ENCODE results near the gene IFT81. TPM values are rescaled to one million over a fixed set of nuclear protein-coding genes. Genes with fewer than 3 reads are reported as not detected.

IFT81 gene
- total and polyA plus RNA-seq, 2 experiments from 2014 or later: 17.5 to 22.3 TPM

DNA sequence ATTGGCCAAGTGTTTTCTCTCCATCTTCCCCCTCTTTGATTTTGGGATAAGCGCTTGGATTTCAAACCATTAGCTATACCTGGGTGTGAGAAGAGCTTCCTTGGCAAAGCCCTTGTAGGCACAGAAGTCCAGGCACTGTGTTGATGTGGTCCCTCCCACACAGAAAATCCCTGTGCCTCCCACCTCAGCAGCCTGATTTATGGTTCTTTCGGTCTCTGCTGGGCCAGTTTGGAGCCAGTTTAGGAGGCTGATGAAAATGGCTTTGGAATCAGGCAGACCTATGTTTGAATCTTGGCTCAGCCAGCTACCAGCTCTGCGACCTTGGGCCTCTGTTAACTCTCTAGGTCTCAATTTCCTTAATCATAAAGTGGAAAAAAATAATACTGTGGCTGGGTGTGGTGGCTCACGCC is 9.6 kb upstream of the IFT81 start:
- H3K36me3 ChIP-seq (ENCODE audit: insufficient read depth): no peaks in the 10 kb centered on the region
- H3K4me2 ChIP-seq: no peak overlapping the region
- H3K4me3 Mint-ChIP-seq: no peak overlapping the region
- TF ChIP-seq JUNB (IDR thresholded peaks at IDR 0.05; ENCODE audit: unreplicated experiment) (no peak), ZNF331 (CRISPR knock-in tag; IDR thresholded peaks at IDR 0.05; ENCODE audit: low read depth) (no peak), CREB1 (CRISPR knock-in tag; IDR thresholded peaks at IDR 0.05; ENCODE audit: low read depth) (no peak), POLR2AphosphoS5 (IDR thresholded peaks at IDR 0.05; ENCODE audit: low read depth) (no peak), STAT1 (IDR thresholded peaks at IDR 0.05; ENCODE audit: unreplicated experiment) (no peak), NANOG (IDR thresholded peaks at IDR 0.05; ENCODE audit: borderline replicate concordance) (no peak), EZH2phosphoT487 (IDR thresholded peaks at IDR 0.05; ENCODE audit: unreplicated experiment) (no peak), EZH2 (IDR thresholded peaks at IDR 0.05; ENCODE audit: low read depth, unreplicated experiment) (no peak), ZNF114 (CRISPR knock-in tag; IDR thresholded peaks at IDR 0.05) (no peak)
- TF ChIP-seq, protein P1, sequence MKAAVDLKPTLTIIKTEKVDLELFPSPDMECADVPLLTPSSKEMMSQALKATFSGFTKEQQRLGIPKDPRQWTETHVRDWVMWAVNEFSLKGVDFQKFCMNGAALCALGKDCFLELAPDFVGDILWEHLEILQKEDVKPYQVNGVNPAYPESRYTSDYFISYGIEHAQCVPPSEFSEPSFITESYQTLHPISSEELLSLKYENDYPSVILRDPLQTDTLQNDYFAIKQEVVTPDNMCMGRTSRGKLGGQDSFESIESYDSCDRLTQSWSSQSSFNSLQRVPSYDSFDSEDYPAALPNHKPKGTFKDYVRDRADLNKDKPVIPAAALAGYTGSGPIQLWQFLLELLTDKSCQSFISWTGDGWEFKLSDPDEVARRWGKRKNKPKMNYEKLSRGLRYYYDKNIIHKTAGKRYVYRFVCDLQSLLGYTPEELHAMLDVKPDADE (IDR thresholded peaks at IDR 0.05): no peak
- TF ChIP-seq, protein P2, sequence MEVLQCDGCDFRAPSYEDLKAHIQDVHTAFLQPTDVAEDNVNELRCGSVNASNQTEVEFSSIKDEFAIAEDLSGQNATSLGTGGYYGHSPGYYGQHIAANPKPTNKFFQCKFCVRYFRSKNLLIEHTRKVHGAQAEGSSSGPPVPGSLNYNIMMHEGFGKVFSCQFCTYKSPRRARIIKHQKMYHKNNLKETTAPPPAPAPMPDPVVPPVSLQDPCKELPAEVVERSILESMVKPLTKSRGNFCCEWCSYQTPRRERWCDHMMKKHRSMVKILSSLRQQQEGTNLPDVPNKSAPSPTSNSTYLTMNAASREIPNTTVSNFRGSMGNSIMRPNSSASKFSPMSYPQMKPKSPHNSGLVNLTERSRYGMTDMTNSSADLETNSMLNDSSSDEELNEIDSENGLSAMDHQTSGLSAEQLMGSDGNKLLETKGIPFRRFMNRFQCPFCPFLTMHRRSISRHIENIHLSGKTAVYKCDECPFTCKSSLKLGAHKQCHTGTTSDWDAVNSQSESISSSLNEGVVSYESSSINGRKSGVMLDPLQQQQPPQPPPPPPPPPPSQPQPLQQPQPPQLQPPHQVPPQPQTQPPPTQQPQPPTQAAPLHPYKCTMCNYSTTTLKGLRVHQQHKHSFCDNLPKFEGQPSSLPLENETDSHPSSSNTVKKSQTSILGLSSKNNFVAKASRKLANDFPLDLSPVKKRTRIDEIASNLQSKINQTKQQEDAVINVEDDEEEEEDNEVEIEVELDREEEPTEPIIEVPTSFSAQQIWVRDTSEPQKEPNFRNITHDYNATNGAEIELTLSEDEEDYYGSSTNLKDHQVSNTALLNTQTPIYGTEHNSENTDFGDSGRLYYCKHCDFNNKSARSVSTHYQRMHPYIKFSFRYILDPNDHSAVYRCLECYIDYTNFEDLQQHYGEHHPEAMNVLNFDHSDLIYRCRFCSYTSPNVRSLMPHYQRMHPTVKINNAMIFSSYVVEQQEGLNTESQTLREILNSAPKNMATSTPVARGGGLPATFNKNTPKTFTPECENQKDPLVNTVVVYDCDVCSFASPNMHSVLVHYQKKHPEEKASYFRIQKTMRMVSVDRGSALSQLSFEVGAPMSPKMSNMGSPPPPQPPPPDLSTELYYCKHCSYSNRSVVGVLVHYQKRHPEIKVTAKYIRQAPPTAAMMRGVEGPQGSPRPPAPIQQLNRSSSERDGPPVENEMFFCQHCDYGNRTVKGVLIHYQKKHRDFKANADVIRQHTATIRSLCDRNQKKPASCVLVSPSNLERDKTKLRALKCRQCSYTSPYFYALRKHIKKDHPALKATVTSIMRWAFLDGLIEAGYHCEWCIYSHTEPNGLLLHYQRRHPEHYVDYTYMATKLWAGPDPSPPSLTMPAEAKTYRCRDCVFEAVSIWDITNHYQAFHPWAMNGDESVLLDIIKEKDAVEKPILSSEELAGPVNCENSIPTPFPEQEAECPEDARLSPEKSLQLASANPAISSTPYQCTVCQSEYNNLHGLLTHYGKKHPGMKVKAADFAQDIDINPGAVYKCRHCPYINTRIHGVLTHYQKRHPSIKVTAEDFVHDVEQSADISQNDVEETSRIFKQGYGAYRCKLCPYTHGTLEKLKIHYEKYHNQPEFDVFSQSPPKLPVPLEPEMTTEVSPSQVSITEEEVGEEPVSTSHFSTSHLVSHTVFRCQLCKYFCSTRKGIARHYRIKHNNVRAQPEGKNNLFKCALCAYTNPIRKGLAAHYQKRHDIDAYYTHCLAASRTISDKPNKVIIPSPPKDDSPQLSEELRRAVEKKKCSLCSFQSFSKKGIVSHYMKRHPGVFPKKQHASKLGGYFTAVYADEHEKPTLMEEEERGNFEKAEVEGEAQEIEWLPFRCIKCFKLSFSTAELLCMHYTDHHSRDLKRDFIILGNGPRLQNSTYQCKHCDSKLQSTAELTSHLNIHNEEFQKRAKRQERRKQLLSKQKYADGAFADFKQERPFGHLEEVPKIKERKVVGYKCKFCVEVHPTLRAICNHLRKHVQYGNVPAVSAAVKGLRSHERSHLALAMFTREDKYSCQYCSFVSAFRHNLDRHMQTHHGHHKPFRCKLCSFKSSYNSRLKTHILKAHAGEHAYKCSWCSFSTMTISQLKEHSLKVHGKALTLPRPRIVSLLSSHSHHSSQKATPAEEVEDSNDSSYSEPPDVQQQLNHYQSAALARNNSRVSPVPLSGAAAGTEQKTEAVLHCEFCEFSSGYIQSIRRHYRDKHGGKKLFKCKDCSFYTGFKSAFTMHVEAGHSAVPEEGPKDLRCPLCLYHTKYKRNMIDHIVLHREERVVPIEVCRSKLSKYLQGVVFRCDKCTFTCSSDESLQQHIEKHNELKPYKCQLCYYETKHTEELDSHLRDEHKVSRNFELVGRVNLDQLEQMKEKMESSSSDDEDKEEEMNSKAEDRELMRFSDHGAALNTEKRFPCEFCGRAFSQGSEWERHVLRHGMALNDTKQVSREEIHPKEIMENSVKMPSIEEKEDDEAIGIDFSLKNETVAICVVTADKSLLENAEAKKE (CRISPR knock-in tag; IDR thresholded peaks at IDR 0.05): no peak
- TF ChIP-seq, protein P3, sequence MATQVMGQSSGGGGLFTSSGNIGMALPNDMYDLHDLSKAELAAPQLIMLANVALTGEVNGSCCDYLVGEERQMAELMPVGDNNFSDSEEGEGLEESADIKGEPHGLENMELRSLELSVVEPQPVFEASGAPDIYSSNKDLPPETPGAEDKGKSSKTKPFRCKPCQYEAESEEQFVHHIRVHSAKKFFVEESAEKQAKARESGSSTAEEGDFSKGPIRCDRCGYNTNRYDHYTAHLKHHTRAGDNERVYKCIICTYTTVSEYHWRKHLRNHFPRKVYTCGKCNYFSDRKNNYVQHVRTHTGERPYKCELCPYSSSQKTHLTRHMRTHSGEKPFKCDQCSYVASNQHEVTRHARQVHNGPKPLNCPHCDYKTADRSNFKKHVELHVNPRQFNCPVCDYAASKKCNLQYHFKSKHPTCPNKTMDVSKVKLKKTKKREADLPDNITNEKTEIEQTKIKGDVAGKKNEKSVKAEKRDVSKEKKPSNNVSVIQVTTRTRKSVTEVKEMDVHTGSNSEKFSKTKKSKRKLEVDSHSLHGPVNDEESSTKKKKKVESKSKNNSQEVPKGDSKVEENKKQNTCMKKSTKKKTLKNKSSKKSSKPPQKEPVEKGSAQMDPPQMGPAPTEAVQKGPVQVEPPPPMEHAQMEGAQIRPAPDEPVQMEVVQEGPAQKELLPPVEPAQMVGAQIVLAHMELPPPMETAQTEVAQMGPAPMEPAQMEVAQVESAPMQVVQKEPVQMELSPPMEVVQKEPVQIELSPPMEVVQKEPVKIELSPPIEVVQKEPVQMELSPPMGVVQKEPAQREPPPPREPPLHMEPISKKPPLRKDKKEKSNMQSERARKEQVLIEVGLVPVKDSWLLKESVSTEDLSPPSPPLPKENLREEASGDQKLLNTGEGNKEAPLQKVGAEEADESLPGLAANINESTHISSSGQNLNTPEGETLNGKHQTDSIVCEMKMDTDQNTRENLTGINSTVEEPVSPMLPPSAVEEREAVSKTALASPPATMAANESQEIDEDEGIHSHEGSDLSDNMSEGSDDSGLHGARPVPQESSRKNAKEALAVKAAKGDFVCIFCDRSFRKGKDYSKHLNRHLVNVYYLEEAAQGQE (IDR thresholded peaks at IDR 0.05; ENCODE audit: unreplicated experiment): no peak
- TF ChIP-seq, protein P4, sequence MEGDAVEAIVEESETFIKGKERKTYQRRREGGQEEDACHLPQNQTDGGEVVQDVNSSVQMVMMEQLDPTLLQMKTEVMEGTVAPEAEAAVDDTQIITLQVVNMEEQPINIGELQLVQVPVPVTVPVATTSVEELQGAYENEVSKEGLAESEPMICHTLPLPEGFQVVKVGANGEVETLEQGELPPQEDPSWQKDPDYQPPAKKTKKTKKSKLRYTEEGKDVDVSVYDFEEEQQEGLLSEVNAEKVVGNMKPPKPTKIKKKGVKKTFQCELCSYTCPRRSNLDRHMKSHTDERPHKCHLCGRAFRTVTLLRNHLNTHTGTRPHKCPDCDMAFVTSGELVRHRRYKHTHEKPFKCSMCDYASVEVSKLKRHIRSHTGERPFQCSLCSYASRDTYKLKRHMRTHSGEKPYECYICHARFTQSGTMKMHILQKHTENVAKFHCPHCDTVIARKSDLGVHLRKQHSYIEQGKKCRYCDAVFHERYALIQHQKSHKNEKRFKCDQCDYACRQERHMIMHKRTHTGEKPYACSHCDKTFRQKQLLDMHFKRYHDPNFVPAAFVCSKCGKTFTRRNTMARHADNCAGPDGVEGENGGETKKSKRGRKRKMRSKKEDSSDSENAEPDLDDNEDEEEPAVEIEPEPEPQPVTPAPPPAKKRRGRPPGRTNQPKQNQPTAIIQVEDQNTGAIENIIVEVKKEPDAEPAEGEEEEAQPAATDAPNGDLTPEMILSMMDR (conservative IDR thresholded peaks at IDR 0.05; ENCODE audit: low read depth in 2 of 2): no peak
- H3K79me2 ChIP-seq (replicated peaks; ENCODE audit: insufficient read depth): no peaks in the 10 kb centered on the region
- no peak overlapping the region for H3K4me3 ChIP-seq
- H3K9me2 ChIP-seq (ENCODE audit: insufficient read depth): no peaks in the 10 kb centered on the region
- H3K36me3 Mint-ChIP-seq (ENCODE audit: low read depth): no peaks in the 10 kb centered on the region
- no peaks in the 10 kb centered on the region for H3K27me3 ChIP-seq (ENCODE audit: insufficient read depth)
- H3K27me3 Mint-ChIP-seq (ENCODE audit: insufficient read depth, low read depth, poor library complexity): peaks cover 10% of the 10 kb centered on the region
- no peak for ATAC-seq
- H3K9me3 Mint-ChIP-seq: no peaks in the 10 kb centered on the region
- H3K27ac Mint-ChIP-seq: no peak overlapping the region
- peaks cover 3% of the 10 kb centered on the region for H3K4me1 Mint-ChIP-seq
- no peak for DNase-seq (ENCODE audit: low spot score)
- H2AFZ ChIP-seq: peak overlapping the region; percentile 52; the same call in 1 of the 2 replicates
- H3F3A ChIP-seq (replicated peaks; ENCODE audit: low read depth): no peaks in the 10 kb centered on the region
- H3K27ac ChIP-seq (ENCODE audit: low read depth): no peak overlapping the region
- no peaks in the 10 kb centered on the region for H3K4me1 ChIP-seq (ENCODE audit: insufficient read depth)
- H4K20me1 ChIP-seq (replicated peaks; ENCODE audit: insufficient read depth): no peaks in the 10 kb centered on the region

Measured in GM23338 (cell line).